K562 (cell line): ENCODE data around the gene FRMPD1. TPM values are rescaled to one million over a fixed set of nuclear protein-coding genes. Genes with fewer than 3 reads are reported as not detected.

Experiments
- ADNP ChIP-seq: fragments of 200-800 bp; sonication (Bioruptor generic); IDR thresholded peaks from 2 replicates; pipeline ENCODE4 v1.6.1; 2016; ENCODE audit warnings: missing genetic modification characterization, missing compliant biosample characterization
- AFF1 ChIP-seq, 2 experiments: fragments of 450-650 bp; IDR thresholded peaks; 2 replicates each; pipeline ENCODE4 v1.6.1; 2018; ENCODE audit warnings: mild to moderate bottlenecking in 2 of 2, low read depth in 1 of 2; ENCODE audit not compliant: partially characterized antibody in 2 of 2
- ARNT ChIP-seq, 2 experiments: fragments of 450-650 bp; IDR thresholded peaks; 2 replicates each; pipeline ENCODE4 v1.6.1; 2016; ENCODE audit warnings: mild to moderate bottlenecking in 1 of 2
- ATF6 ChIP-seq: sonication (generic); formaldehyde crosslinking; IDR thresholded peaks from 2 replicates; pipeline ENCODE4 v1.4.0; 2020; ENCODE audit warnings: mild to moderate bottlenecking, missing genetic modification reagents
- CBFA2T2 ChIP-seq: fragments of 450-650 bp; conservative IDR thresholded peaks from 2 replicates; pipeline ENCODE4 v1.6.1; 2017; ENCODE audit warnings: mild to moderate bottlenecking
- CREM ChIP-seq: IDR thresholded peaks from 2 replicates; pipeline ENCODE4 v1.6.1; 2014; ENCODE audit warnings: antibody characterized with exemption, low read depth
- GTF2E2 ChIP-seq: fragments of 200-800 bp; sonication (Bioruptor generic); IDR thresholded peaks from 2 replicates; pipeline ENCODE4 v1.6.1; 2016; ENCODE audit warnings: missing genetic modification characterization, missing compliant biosample characterization
- HCFC1 ChIP-seq: IDR thresholded peaks from 2 replicates; pipeline ENCODE4 v1.6.1; 2012; ENCODE audit warnings: low read depth, low read length, improper control_type of control experiment
- HDAC1 ChIP-seq, 2 experiments: fragments of 450-650 bp; IDR thresholded peaks; 2 replicates each; pipeline ENCODE4 v1.6.1; 2016 to 2017; ENCODE audit warnings: inconsistent platforms in 1 of 2, mild to moderate bottlenecking in 1 of 2, moderate library complexity in 1 of 2
- HDGF ChIP-seq: fragments of 450-650 bp; IDR thresholded peaks from 2 replicates; pipeline ENCODE4 v1.6.1; 2016
- ILF3 ChIP-seq: fragments of 450-650 bp; IDR thresholded peaks from 2 replicates; pipeline ENCODE4 v1.6.1; 2018; ENCODE audit warnings: antibody characterized with exemption, mild to moderate bottlenecking, moderate library complexity, borderline replicate concordance
- KAT8 ChIP-seq: fragments of 450-650 bp; IDR thresholded peaks from 2 replicates; pipeline ENCODE4 v1.6.1; 2016; ENCODE audit warnings: low read depth, mild to moderate bottlenecking
- MITF ChIP-seq: IDR thresholded peaks from 2 replicates; pipeline ENCODE4 v1.6.1; 2014; ENCODE audit warnings: antibody characterized with exemption
- NCOA1 ChIP-seq: fragments of 450-650 bp; IDR thresholded peaks from 2 replicates; pipeline ENCODE4 v1.6.1; 2016; ENCODE audit warnings: low read depth
- NR4A1 ChIP-seq, 2 experiments: fragments of 250-450 bp in 1 of 2; fragments of 450-650 bp in 1 of 2; sonication (Bioruptor Pico) in 1 of 2; IDR thresholded peaks; 2 replicates each; pipeline versions ENCODE4 v1.4.0 to v1.6.1; 2016 to 2020; ENCODE audit warnings: mild to moderate bottlenecking in 2 of 2, missing compliant biosample characterization in 1 of 2, missing genetic modification characterization in 1 of 2, moderate library complexity in 1 of 2
- RNF2 ChIP-seq: sonication (generic); IDR thresholded peaks from 2 replicates; pipeline ENCODE4 v1.6.1; 2016
- SRSF9 ChIP-seq: fragments of 200-400 bp; formaldehyde crosslinking; IDR thresholded peaks from 2 replicates; pipeline ENCODE4 v1.6.1; 2017; ENCODE audit warnings: low read depth, low read length, borderline replicate concordance
- TAL1 ChIP-seq: fragments of 450-650 bp; IDR thresholded peaks from 2 replicates; pipeline ENCODE4 v1.6.1; 2016; ENCODE audit warnings: mild to moderate bottlenecking
- TRIM24 ChIP-seq, 2 experiments: fragments of 450-650 bp; IDR thresholded peaks; 2 replicates each; pipeline ENCODE4 v1.6.1; 2016
- ZNF311 ChIP-seq: fragments of 250-450 bp; sonication (Bioruptor Pico); IDR thresholded peaks from 2 replicates; pipeline ENCODE4 v1.4.0; 2020; ENCODE audit warnings: mild to moderate bottlenecking, moderate library complexity
- ZNF586 ChIP-seq: fragments of 450-650 bp; formaldehyde crosslinking; conservative IDR thresholded peaks from 2 replicates; pipeline ENCODE4 v1.4.0; 2020; ENCODE audit warnings: mild to moderate bottlenecking, moderate library complexity
- ZNF76 ChIP-seq: fragments of 250-450 bp; sonication (Bioruptor Pico); IDR thresholded peaks from 2 replicates; pipeline ENCODE4 v1.4.0; 2020; ENCODE audit warnings: mild to moderate bottlenecking, moderate library complexity, borderline replicate concordance
- polyA plus RNA-seq, 8 experiments: library from polyadenylated mRNA; depleted of rRNA in 4 of 8; stranded (reverse) in 5 of 8; unstranded in 3 of 8; fragments of >200 nt; fragmentation: Nextera tagmentation in 2 of 8; fragmentation: Illumina TruSeq in 1 of 8; extraction: Ambion mirVana in 2 of 8; extraction: Trizol in 1 of 8; gene quantifications; 2 replicates each; pipeline versions ENCODE4 v1.2.1 to v1.2.3, GENCODE V29; 2011 to 2014; ENCODE audit warnings: inconsistent platforms in 1 of 8, missing spikeins in 1 of 8
- total RNA-seq, 7 experiments: library from RNA; depleted of rRNA in 6 of 7; stranded (reverse); fragments of >200 nt in 6 of 7; fragmentation: Illumina TruSeq in 2 of 7; extraction: Trizol in 2 of 7; gene quantifications; 2 replicates each; pipeline versions ENCODE4 v1.2.1 to v1.2.3, GENCODE V29; 2011 to 2021; ENCODE audit warnings: low replicate concordance in 1 of 7

Gene FRMPD1
- total and polyA plus RNA-seq, 9 of the 15 experiments (the other 6 are each of a cell fraction or from before 2014, with no cell fraction given) = not detected

- TF ChIP-seq HCFC1 (no peak), HDGF (no peak), KAT8 (no peak), ZNF586 (CRISPR knock-in tag) (no peak), MITF (no peak), GTF2E2 (tag) (no peak), TAL1 (peak; percentile 75), ADNP (tag) (no peak), SRSF9 (no peak), NR4A1 (CRISPR knock-in tag; IDR thresholded peaks at IDR 0.05) (no peak), NR4A1 (tag; IDR thresholded peaks at IDR 0.05) (0 out of 2 replicates have a peak, but pooled peaks have one; percentile 30), ILF3 (no peak), ZNF76 (no peak), RNF2 (peak; percentile 44; the same call in 1 of the 2 replicates), NCOA1 (no peak), AFF1 (IDR thresholded peaks at IDR 0.05; ENCODE audit: low read depth in 1 of 2, partially characterized antibody in 2 of 2) (no peak), ATF6 (CRISPR knock-in tag) (peak; percentile 87; the same call in 1 of the 2 replicates), HDAC1 (IDR thresholded peaks at IDR 0.05) (peak in 1 of 2 experiments; percentile 72; a peak in 2 of 4 replicates), CBFA2T2 (peak; percentile 64), ARNT (IDR thresholded peaks at IDR 0.05) (peak; percentile 36 to 49; a peak in 1 of 4 replicates), CREM (0 out of 2 replicates have a peak, but pooled peaks have one; percentile 4), ZNF311 (CRISPR knock-in tag) (no peak), TRIM24 (IDR thresholded peaks at IDR 0.05) (peak; percentile 33 to 73; a peak in 3 of 4 replicates)
Observed at GRCh38 chr9:37769306-37769705, 118.6 kb downstream of the FRMPD1 start (continued).
